Measurements from ENCODE around the gene HARBI1. TPM values are rescaled to one million over a fixed set of nuclear protein-coding genes. Genes with fewer than 3 reads are reported as not detected.

Gene HARBI1
- total RNA-seq, 1 donor from 2014 or later: 8.1 TPM

- DNase-seq (ENCODE audit: low read depth) (peak; percentile 34), FAIRE-seq (no peak)
- Histone ChIP-seq H3K27me3 (ENCODE audit: insufficient read depth, low read length) (no peaks in the 10 kb centered on the region), H3K79me2 (ENCODE audit: insufficient read depth, low read length) (peaks cover 75% of the 10 kb centered on the region), H3K9ac (ENCODE audit: low read length) (no peak overlapping the region), H2AFZ (ENCODE audit: low read depth, low read length) (no peak overlapping the region), H3K4me1 (ENCODE audit: insufficient read depth, low read length) (peaks cover 32% of the 10 kb centered on the region), H4K20me1 (ENCODE audit: insufficient read depth, low read length) (peaks cover 68% of the 10 kb centered on the region), H3K36me3 (ENCODE audit: insufficient read depth, low read length) (no peaks in the 10 kb centered on the region), H3K4me2 (ENCODE audit: low read length) (peak overlapping the region; percentile 12), H3K4me3 (ENCODE audit: insufficient read depth, low read depth, low read length) (no peak overlapping the region), H3K9me3 (ENCODE audit: insufficient read depth, low read depth, low read length) (no peaks in the 10 kb centered on the region), H3K27ac (ENCODE audit: low read depth, low read length) (no peak overlapping the region)
- Mint-ChIP-seq H3K4me1 (ENCODE audit: low read depth, unreplicated experiment) (peaks cover 31% of the 10 kb centered on the region), H3K27ac (ENCODE audit: unreplicated experiment) (no peak overlapping the region), H3K4me3 (ENCODE audit: unreplicated experiment) (no peak overlapping the region), H3K27me3 (ENCODE audit: low read depth, unreplicated experiment) (no peaks in the 10 kb centered on the region), H3K36me3 (ENCODE audit: low read depth, unreplicated experiment) (no peaks in the 10 kb centered on the region), H3K9me3 (ENCODE audit: unreplicated experiment) (no peaks in the 10 kb centered on the region)
- no peak for TF ChIP-seq EZH2 (IDR thresholded peaks at IDR 0.05; ENCODE audit: insufficient read depth, low read length)
- TF ChIP-seq, protein P1, sequence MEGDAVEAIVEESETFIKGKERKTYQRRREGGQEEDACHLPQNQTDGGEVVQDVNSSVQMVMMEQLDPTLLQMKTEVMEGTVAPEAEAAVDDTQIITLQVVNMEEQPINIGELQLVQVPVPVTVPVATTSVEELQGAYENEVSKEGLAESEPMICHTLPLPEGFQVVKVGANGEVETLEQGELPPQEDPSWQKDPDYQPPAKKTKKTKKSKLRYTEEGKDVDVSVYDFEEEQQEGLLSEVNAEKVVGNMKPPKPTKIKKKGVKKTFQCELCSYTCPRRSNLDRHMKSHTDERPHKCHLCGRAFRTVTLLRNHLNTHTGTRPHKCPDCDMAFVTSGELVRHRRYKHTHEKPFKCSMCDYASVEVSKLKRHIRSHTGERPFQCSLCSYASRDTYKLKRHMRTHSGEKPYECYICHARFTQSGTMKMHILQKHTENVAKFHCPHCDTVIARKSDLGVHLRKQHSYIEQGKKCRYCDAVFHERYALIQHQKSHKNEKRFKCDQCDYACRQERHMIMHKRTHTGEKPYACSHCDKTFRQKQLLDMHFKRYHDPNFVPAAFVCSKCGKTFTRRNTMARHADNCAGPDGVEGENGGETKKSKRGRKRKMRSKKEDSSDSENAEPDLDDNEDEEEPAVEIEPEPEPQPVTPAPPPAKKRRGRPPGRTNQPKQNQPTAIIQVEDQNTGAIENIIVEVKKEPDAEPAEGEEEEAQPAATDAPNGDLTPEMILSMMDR (IDR thresholded peaks at IDR 0.05; ENCODE audit: insufficient read depth, low read depth, low read length): no peak
Observed at GRCh38 chr11:46557684-46558151, 59.3 kb downstream of the HARBI1 start.

DNA sequence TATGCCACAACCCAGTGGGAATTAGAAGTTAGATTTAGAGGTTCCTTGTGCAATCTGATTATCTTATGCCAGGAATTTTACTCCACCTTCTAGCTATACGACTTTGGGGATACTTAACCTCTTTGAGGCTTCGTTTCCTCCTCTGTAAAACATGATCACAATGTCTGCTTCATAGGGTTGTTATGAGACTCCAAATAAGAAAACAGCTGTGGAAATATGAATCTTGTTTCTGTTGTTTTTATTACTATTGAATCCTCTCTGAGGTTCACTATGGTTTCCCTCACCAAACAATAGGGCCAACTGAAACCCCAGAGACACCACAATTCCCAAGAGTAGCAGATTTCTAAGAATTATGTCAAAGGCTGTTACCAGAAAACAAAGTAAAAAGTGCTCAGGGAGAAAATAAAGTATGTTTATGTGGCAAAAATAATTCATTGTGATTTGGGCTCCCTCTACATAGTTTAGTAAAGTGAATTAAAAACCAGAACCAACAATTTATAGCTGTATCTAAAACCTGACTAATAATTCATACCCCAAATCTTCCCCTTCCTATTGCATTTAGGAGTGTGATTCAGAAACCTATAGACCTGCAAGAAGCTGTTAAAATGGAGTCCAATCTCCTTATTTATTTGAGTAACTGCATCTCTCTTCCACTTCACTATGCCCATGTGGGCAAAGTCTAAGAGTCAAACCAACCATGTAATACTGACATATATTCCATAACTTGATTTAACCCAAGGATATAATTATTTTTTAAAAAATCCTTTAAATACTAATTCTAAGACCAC lies 61.6 kb downstream of the HARBI1 start:
- no peak overlapping the region for H3K9ac ChIP-seq (ENCODE audit: low read length)
- no peak overlapping the region for H3K4me3 ChIP-seq (ENCODE audit: insufficient read depth, low read depth, low read length)
- DNase-seq (ENCODE audit: low read depth): peak; percentile 23
- Mint-ChIP-seq H3K9me3 (ENCODE audit: unreplicated experiment) (no peaks in the 10 kb centered on the region), H3K4me3 (ENCODE audit: unreplicated experiment) (no peak overlapping the region), H3K36me3 (ENCODE audit: low read depth, unreplicated experiment) (no peaks in the 10 kb centered on the region), H3K27ac (ENCODE audit: unreplicated experiment) (no peak overlapping the region), H3K4me1 (ENCODE audit: low read depth, unreplicated experiment) (peaks cover 24% of the 10 kb centered on the region), H3K27me3 (ENCODE audit: low read depth, unreplicated experiment) (no peaks in the 10 kb centered on the region)
- H3K36me3 ChIP-seq (ENCODE audit: insufficient read depth, low read length): no peaks in the 10 kb centered on the region
- H3K27ac ChIP-seq (ENCODE audit: low read depth, low read length): no peak overlapping the region
- no peak for FAIRE-seq
- H3K9me3 ChIP-seq (ENCODE audit: insufficient read depth, low read depth, low read length): no peaks in the 10 kb centered on the region
- H3K4me1 ChIP-seq (ENCODE audit: insufficient read depth, low read length): peaks cover 27% of the 10 kb centered on the region
- H3K4me2 ChIP-seq (ENCODE audit: low read length): peak overlapping the region; percentile 68
- H3K79me2 ChIP-seq (ENCODE audit: insufficient read depth, low read length): peaks cover 75% of the 10 kb centered on the region
- H4K20me1 ChIP-seq (ENCODE audit: insufficient read depth, low read length): peaks cover 56% of the 10 kb centered on the region
- no peak overlapping the region for H2AFZ ChIP-seq (ENCODE audit: low read depth, low read length)
- no peak for TF ChIP-seq EZH2 (IDR thresholded peaks at IDR 0.05; ENCODE audit: insufficient read depth, low read length)
- H3K27me3 ChIP-seq (ENCODE audit: insufficient read depth, low read length): no peaks in the 10 kb centered on the region

DNA sequence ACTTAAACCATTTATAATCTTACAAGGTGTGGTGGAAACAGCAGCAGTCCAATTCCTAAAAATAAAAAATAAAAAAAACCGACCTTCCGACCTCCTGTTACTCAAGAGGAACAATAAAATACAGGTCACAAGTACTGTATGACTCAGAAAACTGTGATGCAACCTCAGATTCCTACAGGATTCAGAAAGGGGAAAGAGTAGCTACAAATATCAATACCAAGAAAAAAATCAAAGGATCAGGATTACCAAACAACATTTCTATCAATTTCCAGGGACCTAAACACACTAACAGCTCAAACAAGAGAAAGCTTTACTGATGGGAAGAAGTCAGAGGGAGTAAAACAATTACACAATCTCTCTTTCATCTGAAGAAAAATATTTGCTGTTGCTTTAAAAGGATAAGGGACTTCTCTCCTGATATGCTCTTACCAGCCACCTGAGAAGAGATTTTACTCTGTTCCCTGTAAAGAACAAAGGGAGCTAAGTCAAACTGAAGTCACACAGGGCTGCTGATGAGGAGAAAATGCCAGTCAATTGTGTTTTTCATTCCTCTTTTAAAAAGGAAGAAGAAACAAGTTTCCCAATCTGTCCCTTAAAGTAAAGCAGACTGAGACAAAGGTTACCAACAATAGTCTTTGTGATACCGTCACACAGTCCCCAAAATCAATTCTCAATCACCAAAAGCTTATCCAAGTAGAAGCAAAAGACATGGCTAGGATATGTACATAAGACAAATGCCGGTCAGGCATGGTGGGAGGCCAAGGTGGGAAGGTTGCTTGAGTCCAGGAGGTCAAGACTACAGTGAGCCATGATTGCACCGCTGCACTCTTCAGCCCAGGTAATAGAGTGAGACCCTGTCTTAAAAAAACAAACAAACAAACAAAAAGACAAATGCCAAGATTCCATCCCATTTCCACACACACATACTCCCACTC lies 62.5 kb downstream of the HARBI1 start:
- H3K9ac ChIP-seq (ENCODE audit: low read length): peak overlapping the region; percentile 54
- no peaks in the 10 kb centered on the region for H3K36me3 ChIP-seq (ENCODE audit: insufficient read depth, low read length)
- Mint-ChIP-seq H3K27ac (ENCODE audit: unreplicated experiment) (peak overlapping the region; percentile 51), H3K9me3 (ENCODE audit: unreplicated experiment) (no peaks in the 10 kb centered on the region), H3K27me3 (ENCODE audit: low read depth, unreplicated experiment) (no peaks in the 10 kb centered on the region), H3K4me3 (ENCODE audit: unreplicated experiment) (no peak overlapping the region), H3K36me3 (ENCODE audit: low read depth, unreplicated experiment) (no peaks in the 10 kb centered on the region), H3K4me1 (ENCODE audit: low read depth, unreplicated experiment) (peaks cover 17% of the 10 kb centered on the region)
- DNase-seq (ENCODE audit: low read depth) (peak; percentile 81), FAIRE-seq (no peak)
- H3K4me3 ChIP-seq (ENCODE audit: insufficient read depth, low read depth, low read length): no peak overlapping the region
- peak overlapping the region; percentile 54 for H3K27ac ChIP-seq (ENCODE audit: low read depth, low read length)
- peaks cover 76% of the 10 kb centered on the region for H3K79me2 ChIP-seq (ENCODE audit: insufficient read depth, low read length)
- H2AFZ ChIP-seq (ENCODE audit: low read depth, low read length): no peak overlapping the region
- peak overlapping the region; percentile 68 for H3K4me2 ChIP-seq (ENCODE audit: low read length)
- no peaks in the 10 kb centered on the region for H3K9me3 ChIP-seq (ENCODE audit: insufficient read depth, low read depth, low read length)
- TF ChIP-seq, protein P1 (IDR thresholded peaks at IDR 0.05; ENCODE audit: insufficient read depth, low read depth, low read length): no peak
- no peak for TF ChIP-seq EZH2 (IDR thresholded peaks at IDR 0.05; ENCODE audit: insufficient read depth, low read length)
- H3K4me1 ChIP-seq (ENCODE audit: insufficient read depth, low read length): peaks cover 27% of the 10 kb centered on the region
- peaks cover 63% of the 10 kb centered on the region for H4K20me1 ChIP-seq (ENCODE audit: insufficient read depth, low read length)
- no peaks in the 10 kb centered on the region for H3K27me3 ChIP-seq (ENCODE audit: insufficient read depth, low read length)
